Measurements from ENCODE around the gene FRMD8.

DNA sequence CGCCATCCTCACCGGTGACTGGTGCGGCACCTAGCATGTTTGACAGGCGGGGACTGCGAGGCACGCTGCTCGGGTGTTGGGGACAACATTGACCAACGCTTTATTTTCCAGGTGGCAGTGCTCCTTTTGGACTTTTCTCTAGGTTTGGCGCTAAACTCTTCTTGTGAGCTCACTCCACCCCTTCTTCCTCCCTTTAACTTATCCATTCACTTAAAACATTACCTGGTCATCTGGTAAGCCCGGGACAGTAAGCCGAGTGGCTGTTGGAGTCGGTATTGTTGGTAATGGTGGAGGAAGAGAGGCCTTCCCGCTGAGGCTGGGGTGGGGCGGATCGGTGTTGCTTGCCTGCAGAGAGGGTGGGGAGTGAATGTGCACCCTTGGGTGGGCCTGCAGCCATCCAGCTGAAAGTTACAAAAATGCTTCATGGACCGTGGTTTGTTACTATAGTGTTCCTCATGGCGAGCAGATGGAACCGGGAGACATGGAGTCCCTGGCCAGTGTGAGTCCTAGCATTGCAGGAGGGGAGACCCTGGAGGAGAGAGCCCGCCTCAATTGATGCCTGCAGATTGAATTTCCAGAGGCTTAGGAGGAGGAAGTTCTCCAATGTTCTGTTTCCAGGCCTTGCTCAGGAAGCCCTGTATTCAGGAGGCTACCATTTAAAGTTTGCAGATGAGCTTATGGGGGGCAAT lies 37.2 kb downstream of the FRMD8 start:
- TF ChIP-seq CTCF (conservative IDR thresholded peaks at IDR 0.05; ENCODE audit: low read depth, low read length): no peak
- TF ChIP-seq EZH2 (IDR thresholded peaks at IDR 0.05; ENCODE audit: low read length, unreplicated experiment): no peak
